Measurements from ENCODE around the gene LPGAT1.
A peak's percentile ranks its signal among the peaks of the same experiment; 100 is the strongest.

GRCh38 chr1:211829343-211830054, 1.1 kb downstream of the LPGAT1 start:
- TF ChIP-seq KLF15 (CRISPR knock-in tag; IDR thresholded peaks at IDR 0.05; ENCODE audit: borderline replicate concordance) (no peak), MXD4 (CRISPR knock-in tag; IDR thresholded peaks at IDR 0.05) (no peak), ZNF281 (CRISPR knock-in tag; IDR thresholded peaks at IDR 0.05; ENCODE audit: borderline replicate concordance) (no peak), ZXDC (CRISPR knock-in tag; IDR thresholded peaks at IDR 0.05) (no peak), POLR2AphosphoS5 (IDR thresholded peaks at IDR 0.05; ENCODE audit: low read depth, low read length) (no peak), TSC22D2 (CRISPR knock-in tag; IDR thresholded peaks at IDR 0.05; ENCODE audit: borderline replicate concordance) (no peak), ZNF382 (CRISPR knock-in tag; IDR thresholded peaks at IDR 0.05; ENCODE audit: borderline replicate concordance) (no peak), EZH2 (conservative IDR thresholded peaks at IDR 0.05; ENCODE audit: low read depth, low read length) (no peak), POGZ (CRISPR knock-in tag; IDR thresholded peaks at IDR 0.05) (peak; percentile 35)

Data from HepG2 (cell line).